BJ (cell line): ENCODE measurements around the gene HNF1B. TPM values are rescaled to one million over a fixed set of nuclear protein-coding genes. Genes with fewer than 3 reads are reported as not detected.

Experiments
- CTCF ChIA-PET: fragments of 350-600 bp; formaldehyde crosslinking; extraction: SDS; loops from one replicate; lab custom pipeline; 2021; ENCODE audit warnings: antibody characterized with exemption, inconsistent platforms; lab: Yijun Ruan, JAX
- POLR2A ChIA-PET: fragments of 300-600 bp; sonication (Branson Sonifier 250); formaldehyde crosslinking; extraction: SDS; loops from one replicate; lab custom pipeline; 2021; ENCODE audit warnings: antibody characterized with exemption; lab: Charles Lee
- DNase-seq: peaks from one replicate; pipeline ENCODE4 v3.0.0-alpha.2; 2011; ENCODE audit warnings: low read depth
- H3K27me3 ChIP-seq: 2 replicates; pipeline ENCODE4 v1.6.0; 2011; ENCODE audit warnings: low read length; ENCODE audit not compliant: control insufficient read depth, insufficient read depth
- H3K36me3 ChIP-seq: 2 replicates; pipeline ENCODE4 v1.5.1; 2011; ENCODE audit warnings: low read length; ENCODE audit not compliant: control insufficient read depth, insufficient read depth
- H3K4me3 ChIP-seq: 2 replicates; pipeline ENCODE4 v1.5.1; 2011; ENCODE audit warnings: low read depth, mild to moderate bottlenecking, control low read depth, low read length
- polyA plus RNA-seq: library from polyadenylated mRNA; depleted of rRNA; stranded (reverse); fragments of >200 nt; gene quantifications from 2 replicates; pipeline ENCODE4 v1.2.3, GENCODE V29; 2011; rRNA removed
- TF ChIP-seq, protein P1 (sequence below): IDR thresholded peaks from 2 replicates; pipeline ENCODE4 v1.5.1; 2011; ENCODE audit warnings: low read depth, mild to moderate bottlenecking, control low read depth, inconsistent platforms, low read length, moderate library complexity; ENCODE audit not compliant: insufficient read depth

The HNF1B gene
- polyA plus RNA-seq, 1 experiment, result not detected

- peaks cover 4% of the 10 kb centered on the region for H3K36me3 ChIP-seq
- DNase-seq, result no peak
- ChIA-PET CTCF (interaction anchor here (0.7 kb wide), 1 partner anchor 11 kb away, joined by 3 read pairs; no protein-coding TSS in a partner anchor), POLR2A (no interaction called here)
- TF ChIP-seq, protein P1, sequence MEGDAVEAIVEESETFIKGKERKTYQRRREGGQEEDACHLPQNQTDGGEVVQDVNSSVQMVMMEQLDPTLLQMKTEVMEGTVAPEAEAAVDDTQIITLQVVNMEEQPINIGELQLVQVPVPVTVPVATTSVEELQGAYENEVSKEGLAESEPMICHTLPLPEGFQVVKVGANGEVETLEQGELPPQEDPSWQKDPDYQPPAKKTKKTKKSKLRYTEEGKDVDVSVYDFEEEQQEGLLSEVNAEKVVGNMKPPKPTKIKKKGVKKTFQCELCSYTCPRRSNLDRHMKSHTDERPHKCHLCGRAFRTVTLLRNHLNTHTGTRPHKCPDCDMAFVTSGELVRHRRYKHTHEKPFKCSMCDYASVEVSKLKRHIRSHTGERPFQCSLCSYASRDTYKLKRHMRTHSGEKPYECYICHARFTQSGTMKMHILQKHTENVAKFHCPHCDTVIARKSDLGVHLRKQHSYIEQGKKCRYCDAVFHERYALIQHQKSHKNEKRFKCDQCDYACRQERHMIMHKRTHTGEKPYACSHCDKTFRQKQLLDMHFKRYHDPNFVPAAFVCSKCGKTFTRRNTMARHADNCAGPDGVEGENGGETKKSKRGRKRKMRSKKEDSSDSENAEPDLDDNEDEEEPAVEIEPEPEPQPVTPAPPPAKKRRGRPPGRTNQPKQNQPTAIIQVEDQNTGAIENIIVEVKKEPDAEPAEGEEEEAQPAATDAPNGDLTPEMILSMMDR, result no peak
- no peaks in the 10 kb centered on the region for H3K27me3 ChIP-seq
- H3K4me3 ChIP-seq, result no peak overlapping the region
These were observed 106.9 kb downstream of the HNF1B start for GRCh38 chr17:37637956-37638355.

Other genes starting within 250 kb of the HNF1B start
- gene SYNRG, start 135.6 kb downstream of the HNF1B start, polyA plus RNA-seq, result 10.2 and 13.1 TPM in 2 replicates
- 14.7 and 24.4 TPM in 2 replicates for gene DDX52, start 101.6 kb downstream of the HNF1B start, polyA plus RNA-seq
- gene TBC1D3K, start 179.4 kb upstream of the HNF1B start, polyA plus RNA-seq, result not detected in 2 replicates
- 9.4 and 12.4 TPM in 2 replicates for gene TBC1D3L, start 244.0 kb upstream of the HNF1B start, polyA plus RNA-seq